Thyroid gland (tissue), 4 donors: Measurements from ENCODE around the gene ITCH.

Source experiments
- CTCF ChIP-seq, 6 experiments: fragments of 200-600 bp in 3 of 6; fragments of 450-650 bp in 3 of 6; sonication (generic) in 3 of 6; IDR thresholded peaks; one replicate each; pipeline ENCODE4 v1.5.1; 2016 to 2019; ENCODE audit warnings: antibody characterized with exemption in 6 of 6, mild to moderate bottlenecking in 2 of 6, inconsistent platforms in 1 of 6, moderate library complexity in 1 of 6
- POLR2A ChIP-seq, 2 donors: fragments of 450-650 bp; IDR thresholded peaks; one replicate each; pipeline ENCODE4 v1.6.1; 2017; ENCODE audit warnings: antibody characterized with exemption in 2 of 2, mild to moderate bottlenecking in 2 of 2, moderate library complexity in 1 of 2

- TF ChIP-seq CTCF (IDR thresholded peaks at IDR 0.05) (no peak), POLR2A (IDR thresholded peaks at IDR 0.05) (no peak)
Measured at GRCh38 chr20:34324541-34324940, 38.5 kb upstream of the ITCH start.
